ENCODE data around the gene TTC27. TPM values are rescaled to one million over a fixed set of nuclear protein-coding genes. Genes with fewer than 3 reads are reported as not detected.

TTC27 gene
- polyA plus RNA-seq, 3 donors, result 4.0 to 4.8 (median 4.4) TPM

DNA sequence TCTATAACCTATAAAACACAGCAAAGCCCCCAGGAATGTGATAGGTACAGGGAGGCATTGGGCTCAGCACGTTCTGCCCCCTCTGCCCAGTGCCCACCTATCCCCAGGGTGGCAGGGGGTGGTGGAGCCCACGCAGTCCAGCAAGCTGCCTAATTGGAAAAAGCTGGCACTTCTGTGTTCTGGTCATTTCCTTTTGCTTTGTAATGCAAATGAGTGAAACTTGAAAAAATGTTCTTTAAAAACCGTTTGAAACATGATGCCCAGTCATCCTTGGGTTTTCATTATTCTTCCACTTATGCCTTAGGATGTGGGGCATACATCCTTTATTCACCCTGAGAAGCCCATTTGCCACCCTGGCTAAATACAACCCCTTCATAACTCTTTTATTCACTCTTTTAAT lies 229.0 kb downstream of the TTC27 start:
- Histone ChIP-seq H3K4me2 (replicated peaks; ENCODE audit: extremely low read depth, low read length, poor library complexity, severe bottlenecking) (no peak overlapping the region), H4K20me1 (ENCODE audit: insufficient read depth, low read length) (no peaks in the 10 kb centered on the region), H2AFZ (ENCODE audit: insufficient read depth, low read depth, low read length, poor library complexity, severe bottlenecking) (no peak overlapping the region), H3K79me2 (ENCODE audit: insufficient read depth, low read length) (no peaks in the 10 kb centered on the region), H3K9me3 (replicated peaks in 1 of 2; ENCODE audit: control insufficient read depth in 1 of 2, insufficient read depth in 1 of 2, low read length in 2 of 2) (no peaks in the 10 kb centered on the region), H3K4me3 (replicated peaks in 1 of 3; ENCODE audit: low read depth in 2 of 3, low read length in 3 of 3) (no peak overlapping the region), H3K27ac (ENCODE audit: low read depth in 1 of 2, low read length in 2 of 2) (no peak overlapping the region), H3K4me1 (ENCODE audit: control insufficient read depth in 1 of 2, insufficient read depth in 2 of 2, low read length in 2 of 2) (no peaks in the 10 kb centered on the region), H3K36me3 (replicated peaks in 1 of 2; ENCODE audit: control insufficient read depth in 1 of 2, insufficient read depth in 2 of 2, low read length in 2 of 2) (no peaks in the 10 kb centered on the region), H3K27me3 (ENCODE audit: control insufficient read depth in 2 of 2, insufficient read depth in 2 of 2, low read length in 2 of 2) (peaks cover 0 to 5% of the 10 kb centered on the region in 2 donors), H3K9ac (ENCODE audit: insufficient read depth, low read length, poor library complexity, severe bottlenecking) (no peak overlapping the region)
- DNase-seq, result no peak
- peaks cover 0 to 6% (median 0%) of the 10 kb centered on the region in 7 donors for H3K9me3 Mint-ChIP-seq
- no peaks in the 10 kb centered on the region for H3K36me3 Mint-ChIP-seq
- intact Hi-C loops (cut with micrococcal nuclease), result no loop called here
- no peak overlapping the region for H3K27ac Mint-ChIP-seq
- H3K27me3 Mint-ChIP-seq (ENCODE audit: low read depth in 3 of 3), result peaks cover 3 to 6% (median 4%) of the 10 kb centered on the region in 3 donors
- H3K4me1 Mint-ChIP-seq, result no peaks in the 10 kb centered on the region
- no CpG with 5 or more reads among the region's 3 CpGs for WGBS (ENCODE audit: insufficient coverage)
- TF ChIP-seq, protein P1, sequence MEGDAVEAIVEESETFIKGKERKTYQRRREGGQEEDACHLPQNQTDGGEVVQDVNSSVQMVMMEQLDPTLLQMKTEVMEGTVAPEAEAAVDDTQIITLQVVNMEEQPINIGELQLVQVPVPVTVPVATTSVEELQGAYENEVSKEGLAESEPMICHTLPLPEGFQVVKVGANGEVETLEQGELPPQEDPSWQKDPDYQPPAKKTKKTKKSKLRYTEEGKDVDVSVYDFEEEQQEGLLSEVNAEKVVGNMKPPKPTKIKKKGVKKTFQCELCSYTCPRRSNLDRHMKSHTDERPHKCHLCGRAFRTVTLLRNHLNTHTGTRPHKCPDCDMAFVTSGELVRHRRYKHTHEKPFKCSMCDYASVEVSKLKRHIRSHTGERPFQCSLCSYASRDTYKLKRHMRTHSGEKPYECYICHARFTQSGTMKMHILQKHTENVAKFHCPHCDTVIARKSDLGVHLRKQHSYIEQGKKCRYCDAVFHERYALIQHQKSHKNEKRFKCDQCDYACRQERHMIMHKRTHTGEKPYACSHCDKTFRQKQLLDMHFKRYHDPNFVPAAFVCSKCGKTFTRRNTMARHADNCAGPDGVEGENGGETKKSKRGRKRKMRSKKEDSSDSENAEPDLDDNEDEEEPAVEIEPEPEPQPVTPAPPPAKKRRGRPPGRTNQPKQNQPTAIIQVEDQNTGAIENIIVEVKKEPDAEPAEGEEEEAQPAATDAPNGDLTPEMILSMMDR (IDR thresholded peaks at IDR 0.05), result no peak
- no peak overlapping the region for H3K4me3 Mint-ChIP-seq

DNA sequence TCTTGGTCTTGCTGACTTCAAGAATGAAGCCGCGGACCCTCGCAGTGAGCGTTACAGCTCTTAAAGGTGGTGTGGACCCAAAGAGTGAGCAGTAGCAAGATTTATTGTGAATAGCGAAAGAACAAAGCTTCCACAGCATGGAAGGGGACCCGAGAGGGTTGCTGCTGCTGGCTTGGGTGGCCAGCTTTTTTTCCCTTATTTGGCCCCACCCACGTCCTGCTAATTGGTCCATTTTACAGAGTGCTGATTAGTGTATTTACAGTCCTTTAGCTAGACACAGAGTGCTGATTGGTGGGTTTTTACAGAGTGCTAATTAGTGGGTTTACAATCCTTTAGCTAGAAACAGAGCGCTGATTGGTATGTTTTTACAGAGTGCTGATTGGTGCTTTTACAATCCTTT lies 230.9 kb downstream of the TTC27 start:
- DNase-seq, result no peak
- no peak overlapping the region for H3K9ac ChIP-seq (ENCODE audit: insufficient read depth, low read length, poor library complexity, severe bottlenecking)
- no peak overlapping the region for H3K4me3 ChIP-seq (replicated peaks in 1 of 3; ENCODE audit: low read depth in 2 of 3, low read length in 3 of 3)
- H3K27me3 Mint-ChIP-seq (ENCODE audit: low read depth in 3 of 3), result peaks cover 3 to 6% (median 5%) of the 10 kb centered on the region in 3 donors
- no peak overlapping the region for H2AFZ ChIP-seq (ENCODE audit: insufficient read depth, low read depth, low read length, poor library complexity, severe bottlenecking)
- no peak overlapping the region for H3K4me2 ChIP-seq (replicated peaks; ENCODE audit: extremely low read depth, low read length, poor library complexity, severe bottlenecking)
- H3K9me3 Mint-ChIP-seq, result peaks cover 0 to 6% (median 0%) of the 10 kb centered on the region in 7 donors
- TF ChIP-seq, protein P1 (IDR thresholded peaks at IDR 0.05), result no peak
- H3K79me2 ChIP-seq (ENCODE audit: insufficient read depth, low read length), result no peaks in the 10 kb centered on the region
- H3K36me3 Mint-ChIP-seq, result no peaks in the 10 kb centered on the region
- no peak overlapping the region for H3K27ac Mint-ChIP-seq
- no peaks in the 10 kb centered on the region for H3K9me3 ChIP-seq (replicated peaks in 1 of 2; ENCODE audit: control insufficient read depth in 1 of 2, insufficient read depth in 1 of 2, low read length in 2 of 2)
- H3K4me1 Mint-ChIP-seq, result peaks cover 2% of the 10 kb centered on the region
- WGBS (ENCODE audit: insufficient coverage), result 94% methylated on average over 6 of the region's 8 CpGs
- H4K20me1 ChIP-seq (ENCODE audit: insufficient read depth, low read length), result no peaks in the 10 kb centered on the region
- H3K27ac ChIP-seq (ENCODE audit: low read depth in 1 of 2, low read length in 2 of 2), result no peak overlapping the region
- no peak overlapping the region for H3K4me3 Mint-ChIP-seq
- intact Hi-C loops (cut with micrococcal nuclease), result no loop called here
- H3K27me3 ChIP-seq (ENCODE audit: control insufficient read depth in 2 of 2, insufficient read depth in 2 of 2, low read length in 2 of 2), result peaks cover 0 to 5% of the 10 kb centered on the region in 2 donors
- H3K4me1 ChIP-seq (ENCODE audit: control insufficient read depth in 1 of 2, insufficient read depth in 2 of 2, low read length in 2 of 2), result no peaks in the 10 kb centered on the region
- H3K36me3 ChIP-seq (replicated peaks in 1 of 2; ENCODE audit: control insufficient read depth in 1 of 2, insufficient read depth in 2 of 2, low read length in 2 of 2), result no peaks in the 10 kb centered on the region
